Spleen (tissue), 11 donors: ENCODE data around the gene LMBRD2. TPM values are rescaled to one million over a fixed set of nuclear protein-coding genes. Genes with fewer than 3 reads are reported as not detected.

Experiments used
- DNase-seq: peaks from one replicate; pipeline ENCODE4 v3.0.0-alpha.2; 2020
- H3K27ac ChIP-seq, 8 donors: fragments of 200-600 bp; sonication (generic) in 7 of 8; 1 replicate in 4 of 8; 2 replicates in 4 of 8; pipeline versions ENCODE4 v1.5.0 to v1.8.0; 2016 to 2021; ENCODE audit warnings: inconsistent platforms in 4 of 8, mild to moderate bottlenecking in 4 of 8, moderate library complexity in 1 of 8
- H3K27me3 ChIP-seq, 7 donors: fragments of 200-600 bp; sonication (generic) in 6 of 7; replicated peaks in 1 of 7; 1 replicate in 4 of 7; 2 replicates in 3 of 7; pipeline versions ENCODE4 v1.5.0 to v1.8.0; 2016 to 2021; ENCODE audit warnings: inconsistent platforms in 3 of 7, mild to moderate bottlenecking in 1 of 7
- H3K36me3 ChIP-seq, 6 donors: fragments of 200-600 bp; sonication (generic) in 5 of 6; 1 replicate in 4 of 6; 2 replicates in 2 of 6; pipeline versions ENCODE4 v1.5.0 to v1.8.0; 2016 to 2021; ENCODE audit warnings: inconsistent platforms in 2 of 6
- H3K4me1 ChIP-seq, 6 donors: fragments of 200-600 bp; sonication (generic) in 5 of 6; 1 replicate in 3 of 6; 2 replicates in 3 of 6; pipeline versions ENCODE4 v1.5.0 to v1.8.0; 2016 to 2021; ENCODE audit warnings: inconsistent platforms in 3 of 6
- H3K4me3 ChIP-seq, 8 donors: fragments of 200-600 bp; sonication (generic) in 7 of 8; 1 replicate in 4 of 8; 2 replicates in 4 of 8; pipeline versions ENCODE4 v1.5.0 to v1.8.0; 2016 to 2021; ENCODE audit warnings: inconsistent platforms in 4 of 8, mild to moderate bottlenecking in 4 of 8, moderate library complexity in 2 of 8
- H3K9me3 ChIP-seq, 8 donors: fragments of 200-600 bp; sonication (generic) in 7 of 8; 1 replicate in 4 of 8; 2 replicates in 4 of 8; pipeline versions ENCODE4 v1.5.0 to v1.8.0; 2016 to 2021; ENCODE audit warnings: inconsistent platforms in 4 of 8
- POLR2A ChIP-seq, 3 donors: fragments of 450-650 bp; IDR thresholded peaks; one replicate each; pipeline ENCODE4 v1.5.1; 2017; ENCODE audit warnings: antibody characterized with exemption in 3 of 3, mild to moderate bottlenecking in 1 of 3
- POLR2AphosphoS5 ChIP-seq, 3 donors: sonication (generic); formaldehyde crosslinking; IDR thresholded peaks; one replicate each; pipeline ENCODE4 v1.5.1; 2017; ENCODE audit warnings: antibody characterized with exemption in 3 of 3
- WGBS, 5 donors: extraction: QIAGEN DNeasy Blood & Tissue Kit in 3 of 5; methylation state at CpG; one replicate each; pipeline versions ENCODE4 v1.1.5 to v1.1.7; 2013 to 2018; 5-methylcytosine and 5-hydroxymethylcytosine counted together
- intact Hi-C: fragments of 100-400 bp; cut with DNase I; formaldehyde crosslinking; loops from one replicate; pipeline ENCODE4 v1.15.0; 2023; ENCODE audit warnings: low total_unique reads
- polyA plus RNA-seq, 3 donors: library from polyadenylated mRNA; stranded (reverse); fragments of 200-250 nt; gene quantifications; one replicate each; pipeline ENCODE4 v1.2.1, GENCODE V29; 2013
- total RNA-seq, 7 donors: library from RNA; depleted of rRNA in 3 of 7; stranded (reverse); fragments of >200 nt in 3 of 7; fragmentation: NEBNext Ultra II Directional in 4 of 7; extraction: Animal tissue kit (Norgen Biotek cat#: 25700) in 4 of 7; gene quantifications; one replicate each; pipeline versions ENCODE4 v1.1.0 to v1.2.1, GENCODE V29; 2016 to 2021
- TF ChIP-seq, protein P1 (sequence below), 11 experiments: fragments of 200-600 bp in 7 of 11; fragments of 450-650 bp in 4 of 11; sonication (generic) in 4 of 11; IDR thresholded peaks in 8 of 11; conservative IDR thresholded peaks in 3 of 11; 1 replicate in 7 of 11; 2 replicates in 4 of 11; pipeline versions ENCODE4 v1.4.0 to v1.8.0; 2016 to 2021; ENCODE audit warnings: antibody characterized with exemption in 11 of 11, inconsistent platforms in 4 of 11, mild to moderate bottlenecking in 1 of 11
- donor health status: healthy with polysubstance abuse.
- donor health status: DM: no; HTN: no; CAD: no; lungs with moderate emphysema.
- donor health status: DM: no; HTN: no; CAD: no.
- donor health status: Bipolar disorder and iron deficiency.
- donor health status: healthy.
- donor health status: DM: no; HTN: no; CAD: no.
- donor health status: DM: yes; HTN: yes; CAD: no.

The LMBRD2 gene
- total and polyA plus RNA-seq, 10 donors: 1.4 to 19.5 (median 12.2) TPM

DNA sequence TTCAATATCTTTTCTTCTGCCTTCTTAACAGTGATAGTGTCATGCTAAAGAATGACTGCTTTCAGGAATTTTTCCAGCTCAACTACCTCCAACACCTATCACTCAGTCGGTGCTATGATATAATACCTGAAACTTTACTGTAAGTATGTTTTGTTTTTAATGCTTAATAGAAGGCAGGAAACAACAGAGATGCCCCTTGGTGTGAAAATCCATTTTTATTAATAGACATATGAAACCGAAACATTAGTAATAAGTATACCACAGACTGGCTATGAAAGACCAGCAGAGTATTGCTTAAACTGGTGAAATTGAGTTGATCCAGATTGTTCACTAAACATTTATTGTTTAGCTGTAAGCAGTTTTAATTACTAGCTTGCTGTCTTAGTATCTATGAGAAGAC lies 25.5 kb upstream of the LMBRD2 start:
- WGBS, 5 donors: 52 to 82% (median 72%) methylated on average over 2 of the region's 2 CpGs
- Histone ChIP-seq H3K27me3 (no peaks in the 10 kb centered on the region), H3K4me1 (peaks cover 0 to 10% (median 0%) of the 10 kb centered on the region in 6 donors), H3K4me3 (no peak overlapping the region), H3K27ac (no peak overlapping the region), H3K9me3 (no peaks in the 10 kb centered on the region), H3K36me3 (peaks cover 0 to 96% (median 56%) of the 10 kb centered on the region in 6 donors)
- DNase-seq: no peak
- intact Hi-C loops: no loop called here
- no peak for TF ChIP-seq POLR2A (IDR thresholded peaks at IDR 0.05)
- TF ChIP-seq, protein P1, sequence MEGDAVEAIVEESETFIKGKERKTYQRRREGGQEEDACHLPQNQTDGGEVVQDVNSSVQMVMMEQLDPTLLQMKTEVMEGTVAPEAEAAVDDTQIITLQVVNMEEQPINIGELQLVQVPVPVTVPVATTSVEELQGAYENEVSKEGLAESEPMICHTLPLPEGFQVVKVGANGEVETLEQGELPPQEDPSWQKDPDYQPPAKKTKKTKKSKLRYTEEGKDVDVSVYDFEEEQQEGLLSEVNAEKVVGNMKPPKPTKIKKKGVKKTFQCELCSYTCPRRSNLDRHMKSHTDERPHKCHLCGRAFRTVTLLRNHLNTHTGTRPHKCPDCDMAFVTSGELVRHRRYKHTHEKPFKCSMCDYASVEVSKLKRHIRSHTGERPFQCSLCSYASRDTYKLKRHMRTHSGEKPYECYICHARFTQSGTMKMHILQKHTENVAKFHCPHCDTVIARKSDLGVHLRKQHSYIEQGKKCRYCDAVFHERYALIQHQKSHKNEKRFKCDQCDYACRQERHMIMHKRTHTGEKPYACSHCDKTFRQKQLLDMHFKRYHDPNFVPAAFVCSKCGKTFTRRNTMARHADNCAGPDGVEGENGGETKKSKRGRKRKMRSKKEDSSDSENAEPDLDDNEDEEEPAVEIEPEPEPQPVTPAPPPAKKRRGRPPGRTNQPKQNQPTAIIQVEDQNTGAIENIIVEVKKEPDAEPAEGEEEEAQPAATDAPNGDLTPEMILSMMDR (IDR thresholded peaks at IDR 0.05 in 8 of 11, conservative IDR thresholded peaks at IDR 0.05 in 3 of 11): no peak
- no peak for TF ChIP-seq POLR2AphosphoS5 (IDR thresholded peaks at IDR 0.05)

DNA sequence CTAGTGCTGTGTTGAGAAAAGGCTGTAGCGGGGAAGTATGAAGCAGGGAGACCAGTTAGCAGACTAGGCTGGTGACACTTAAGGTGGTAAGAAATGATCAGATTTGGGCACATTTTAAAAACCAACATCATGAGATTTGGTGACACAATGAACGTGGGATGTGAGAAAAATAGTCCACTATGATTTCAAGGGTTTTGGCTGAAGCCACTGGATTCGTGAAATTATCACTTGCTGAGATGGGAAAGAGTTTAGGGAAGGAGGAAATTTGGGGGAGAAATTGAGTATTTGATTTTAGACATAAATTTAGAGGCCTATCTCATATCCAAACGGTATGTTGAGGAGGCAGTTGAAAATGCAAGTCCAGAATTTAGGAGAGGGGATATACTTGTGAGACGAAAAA lies 23.4 kb upstream of the LMBRD2 start:
- intact Hi-C loops: no loop called here
- 90 to 95% (median 93%) methylated on average over 5 of the region's 5 CpGs for WGBS, 5 donors
- H3K36me3 ChIP-seq: peaks cover 0 to 96% (median 62%) of the 10 kb centered on the region in 6 donors
- no peaks in the 10 kb centered on the region for H3K9me3 ChIP-seq
- DNase-seq: no peak
- H3K27ac ChIP-seq: no peak overlapping the region
- H3K4me3 ChIP-seq: no peak overlapping the region
- H3K4me1 ChIP-seq: peaks cover 0 to 10% (median 0%) of the 10 kb centered on the region in 6 donors
- no peak for TF ChIP-seq POLR2A (IDR thresholded peaks at IDR 0.05)
- TF ChIP-seq, protein P1 (IDR thresholded peaks at IDR 0.05 in 8 of 11, conservative IDR thresholded peaks at IDR 0.05 in 3 of 11): no peak
- TF ChIP-seq POLR2AphosphoS5 (IDR thresholded peaks at IDR 0.05): no peak
- H3K27me3 ChIP-seq: no peaks in the 10 kb centered on the region

DNA sequence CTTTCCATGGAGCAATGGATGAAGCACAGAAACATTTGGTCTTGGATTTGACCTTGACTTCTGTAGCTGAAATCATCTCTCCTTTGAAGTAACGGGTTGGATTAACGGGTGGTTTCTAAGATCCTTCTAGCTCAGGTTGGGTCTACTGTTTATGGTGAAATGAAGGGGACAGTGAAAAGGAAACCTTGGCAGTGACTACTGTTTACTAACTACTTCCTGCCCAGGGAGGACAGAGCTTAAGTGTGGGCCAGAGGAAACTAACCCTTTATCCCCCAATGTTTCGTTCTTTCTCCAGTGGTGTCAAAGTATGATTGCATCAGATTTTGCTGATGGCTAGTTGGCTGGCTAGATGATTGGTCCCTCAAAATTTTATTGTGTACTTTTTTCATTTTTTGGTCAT lies 22.4 kb upstream of the LMBRD2 start:
- intact Hi-C loops: no loop called here
- 43 to 59% (median 50%) methylated on average over 3 of the region's 3 CpGs for WGBS, 5 donors
- peaks cover 0 to 10% (median 0%) of the 10 kb centered on the region in 6 donors for H3K4me1 ChIP-seq
- peaks cover 0 to 96% (median 59%) of the 10 kb centered on the region in 6 donors for H3K36me3 ChIP-seq
- no peak overlapping the region for H3K4me3 ChIP-seq
- TF ChIP-seq, protein P1 (IDR thresholded peaks at IDR 0.05 in 8 of 11, conservative IDR thresholded peaks at IDR 0.05 in 3 of 11): no peak
- TF ChIP-seq POLR2AphosphoS5 (IDR thresholded peaks at IDR 0.05) (no peak), POLR2A (IDR thresholded peaks at IDR 0.05) (no peak)
- no peak overlapping the region for H3K27ac ChIP-seq
- no peak for DNase-seq
- H3K27me3 ChIP-seq: no peaks in the 10 kb centered on the region
- H3K9me3 ChIP-seq: no peaks in the 10 kb centered on the region

DNA sequence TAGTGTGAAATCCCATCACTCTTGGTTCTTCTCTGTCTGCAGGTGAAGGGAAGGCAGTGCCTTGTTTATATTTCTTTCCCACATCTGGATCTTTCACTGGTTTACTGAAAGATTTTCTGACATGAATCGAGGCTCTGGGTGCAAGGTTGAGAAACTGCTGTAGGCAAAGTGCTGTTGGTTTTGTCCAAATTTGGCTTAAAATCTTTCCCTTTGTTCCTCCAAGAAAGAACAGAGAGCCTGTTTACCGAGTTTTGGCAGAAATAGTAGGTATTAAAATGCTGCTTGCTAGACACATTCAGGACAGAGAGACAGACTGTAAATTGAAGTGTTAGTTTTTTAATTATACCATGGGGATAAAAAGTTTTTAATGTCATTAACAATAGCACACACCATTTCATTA lies 21.7 kb upstream of the LMBRD2 start:
- intact Hi-C loops: no loop called here
- no peaks in the 10 kb centered on the region for H3K27me3 ChIP-seq

More for the DNA sequence above, 21.7 kb upstream of the LMBRD2 start:
- no peak overlapping the region for H3K27ac ChIP-seq
- H3K9me3 ChIP-seq: no peaks in the 10 kb centered on the region
- 81 to 93% (median 91%) methylated on average over 2 of the region's 2 CpGs for WGBS, 5 donors
- H3K4me1 ChIP-seq: peaks cover 0 to 10% (median 0%) of the 10 kb centered on the region in 6 donors
- H3K36me3 ChIP-seq: peaks cover 0 to 96% (median 60%) of the 10 kb centered on the region in 6 donors
- no peak for TF ChIP-seq POLR2A (IDR thresholded peaks at IDR 0.05)
- TF ChIP-seq, protein P1 (IDR thresholded peaks at IDR 0.05 in 8 of 11, conservative IDR thresholded peaks at IDR 0.05 in 3 of 11): no peak
- no peak for TF ChIP-seq POLR2AphosphoS5 (IDR thresholded peaks at IDR 0.05)
- H3K4me3 ChIP-seq: no peak overlapping the region
- DNase-seq: no peak
